WTC11 (cell line): ENCODE measurements around the gene SLC26A3. TPM values are rescaled to one million over a fixed set of nuclear protein-coding genes. Genes with fewer than 3 reads are reported as not detected.

ENCODE experiments used
- ATAC-seq: fragments of 200-7000 bp; cut with Tn5 transposase; 2 replicates; pipeline ENCODE4 v1.10.0; 2021; ENCODE audit warnings: mild to moderate bottlenecking, moderate library complexity
- CTCF ChIA-PET: fragments of 300-600 bp; sonication (Branson Sonifier 250); formaldehyde crosslinking; loops from one replicate; lab custom pipeline; 2021; ENCODE audit warnings: antibody characterized with exemption; lab: Charles Lee
- POLR2A ChIA-PET: fragments of 350-600 bp; sonication (Branson Sonifier 250); formaldehyde crosslinking; loops from one replicate; lab custom pipeline; 2021; ENCODE audit warnings: antibody characterized with exemption; lab: Charles Lee
- DNase-seq: peaks from one replicate; pipeline ENCODE4 v3.0.0; 2021; ENCODE audit warnings: low spot score
- H3K27ac Mint-ChIP-seq: 2 replicates; pipeline ENCODE4 v1.8.0; 2021; ENCODE audit warnings: mixed read lengths
- H3K27me3 Mint-ChIP-seq: 2 replicates; pipeline ENCODE4 v1.8.0; 2021; ENCODE audit warnings: low read depth, mild to moderate bottlenecking, moderate library complexity, mixed read lengths
- H3K36me3 Mint-ChIP-seq: 2 replicates; pipeline ENCODE4 v1.8.0; 2021; ENCODE audit warnings: mixed read lengths
- H3K4me1 Mint-ChIP-seq: 2 replicates; pipeline ENCODE4 v1.8.0; 2022; ENCODE audit warnings: mixed read lengths
- H3K4me3 Mint-ChIP-seq: 2 replicates; pipeline ENCODE4 v1.8.0; 2021; ENCODE audit warnings: mild to moderate bottlenecking, moderate library complexity, mixed read lengths
- H3K9me3 Mint-ChIP-seq: 2 replicates; pipeline ENCODE4 v1.8.0; 2021; ENCODE audit warnings: mixed read lengths
- CBFB ChIP-seq: sonication (generic); formaldehyde crosslinking; IDR thresholded peaks from 2 replicates; pipeline ENCODE4 v1.8.1; 2022; ENCODE audit warnings: mild to moderate bottlenecking, low read depth, missing genetic modification reagents
- CREB1 ChIP-seq: sonication (generic); formaldehyde crosslinking; IDR thresholded peaks from 2 replicates; pipeline ENCODE4 v1.8.0; 2023; ENCODE audit warnings: mild to moderate bottlenecking, missing genetic modification reagents
- ESRRA ChIP-seq: sonication (generic); formaldehyde crosslinking; IDR thresholded peaks from 2 replicates; pipeline ENCODE4 v1.8.1; 2022; ENCODE audit warnings: mild to moderate bottlenecking, missing genetic modification reagents, borderline replicate concordance
- ETV6 ChIP-seq: sonication (generic); formaldehyde crosslinking; IDR thresholded peaks from 2 replicates; pipeline ENCODE4 v1.8.1; 2022; ENCODE audit warnings: mild to moderate bottlenecking, missing genetic modification reagents
- JUN ChIP-seq: sonication (generic); formaldehyde crosslinking; IDR thresholded peaks from 2 replicates; pipeline ENCODE4 v1.8.0; 2023; ENCODE audit warnings: mild to moderate bottlenecking, missing genetic modification reagents
- NFYB ChIP-seq: sonication (generic); formaldehyde crosslinking; conservative IDR thresholded peaks from 2 replicates; pipeline ENCODE4 v1.8.0; 2022; ENCODE audit warnings: low read depth, missing genetic modification reagents
- NR2C2 ChIP-seq: sonication (generic); formaldehyde crosslinking; IDR thresholded peaks from 2 replicates; pipeline ENCODE4 v1.8.0; 2022; ENCODE audit warnings: mild to moderate bottlenecking, missing genetic modification reagents
- NR3C1 ChIP-seq: sonication (generic); formaldehyde crosslinking; conservative IDR thresholded peaks from 2 replicates; pipeline ENCODE4 v1.8.1; 2023; ENCODE audit warnings: low read depth, mild to moderate bottlenecking, missing genetic modification reagents
- PRRX2 ChIP-seq: fragments of 250-450 bp; sonication (Bioruptor Pico); IDR thresholded peaks from 2 replicates; pipeline ENCODE4 v1.8.0; 2021; ENCODE audit warnings: mild to moderate bottlenecking
- RELA ChIP-seq: sonication (generic); formaldehyde crosslinking; IDR thresholded peaks from 2 replicates; pipeline ENCODE4 v1.8.1; 2022; ENCODE audit warnings: missing genetic modification reagents, mild to moderate bottlenecking, borderline replicate concordance
- SOX15 ChIP-seq: fragments of 250-450 bp; sonication (Bioruptor Pico); IDR thresholded peaks from 2 replicates; pipeline ENCODE4 v1.9.0; 2021; ENCODE audit warnings: mild to moderate bottlenecking
- TCF7 ChIP-seq: sonication (generic); formaldehyde crosslinking; IDR thresholded peaks from 2 replicates; pipeline ENCODE4 v1.8.0; 2022; ENCODE audit warnings: mild to moderate bottlenecking, low read depth, missing genetic modification reagents, moderate library complexity
- TP53 ChIP-seq: sonication (generic); formaldehyde crosslinking; IDR thresholded peaks from 2 replicates; pipeline ENCODE4 v1.8.1; 2023; ENCODE audit warnings: mild to moderate bottlenecking, missing genetic modification reagents
- ZNF671 ChIP-seq: fragments of 250-450 bp; sonication (Bioruptor Pico); IDR thresholded peaks from 2 replicates; pipeline ENCODE4 v1.8.0; 2021; ENCODE audit warnings: mild to moderate bottlenecking
- total RNA-seq: library from RNA; stranded (reverse); gene quantifications from 3 replicates; pipeline ENCODE4 v1.2.3, GENCODE V29; 2021
- TF ChIP-seq, protein P1 (sequence below): sonication (generic); formaldehyde crosslinking; IDR thresholded peaks from 2 replicates; pipeline ENCODE4 v1.8.0; 2023; ENCODE audit warnings: mild to moderate bottlenecking, missing genetic modification reagents
- TF ChIP-seq, protein P2 (sequence below): fragments of 250-450 bp; sonication (Bioruptor Pico); IDR thresholded peaks from 2 replicates; pipeline ENCODE4 v1.8.0; 2021; ENCODE audit warnings: mild to moderate bottlenecking
- TF ChIP-seq, protein P3 (sequence below): fragments of 200-600 bp; IDR thresholded peaks from 2 replicates; pipeline ENCODE4 v1.8.0; 2022; ENCODE audit warnings: antibody characterized with exemption
- TF ChIP-seq, protein P4 (sequence below): sonication (generic); formaldehyde crosslinking; IDR thresholded peaks from 2 replicates; pipeline ENCODE4 v1.8.0; 2022; ENCODE audit warnings: missing genetic modification reagents
- TF ChIP-seq, protein P5 (sequence below): sonication (generic); formaldehyde crosslinking; IDR thresholded peaks from 2 replicates; pipeline ENCODE4 v1.8.1; 2023; ENCODE audit warnings: mild to moderate bottlenecking, missing genetic modification reagents
- TF ChIP-seq, protein P6 (sequence below): fragments of 250-450 bp; sonication (Bioruptor Pico); IDR thresholded peaks from 2 replicates; pipeline ENCODE4 v1.9.0; 2021; ENCODE audit warnings: mild to moderate bottlenecking

SLC26A3 gene
- total RNA-seq, 1 experiment from 2014 or later: 0.28 TPM

DNA sequence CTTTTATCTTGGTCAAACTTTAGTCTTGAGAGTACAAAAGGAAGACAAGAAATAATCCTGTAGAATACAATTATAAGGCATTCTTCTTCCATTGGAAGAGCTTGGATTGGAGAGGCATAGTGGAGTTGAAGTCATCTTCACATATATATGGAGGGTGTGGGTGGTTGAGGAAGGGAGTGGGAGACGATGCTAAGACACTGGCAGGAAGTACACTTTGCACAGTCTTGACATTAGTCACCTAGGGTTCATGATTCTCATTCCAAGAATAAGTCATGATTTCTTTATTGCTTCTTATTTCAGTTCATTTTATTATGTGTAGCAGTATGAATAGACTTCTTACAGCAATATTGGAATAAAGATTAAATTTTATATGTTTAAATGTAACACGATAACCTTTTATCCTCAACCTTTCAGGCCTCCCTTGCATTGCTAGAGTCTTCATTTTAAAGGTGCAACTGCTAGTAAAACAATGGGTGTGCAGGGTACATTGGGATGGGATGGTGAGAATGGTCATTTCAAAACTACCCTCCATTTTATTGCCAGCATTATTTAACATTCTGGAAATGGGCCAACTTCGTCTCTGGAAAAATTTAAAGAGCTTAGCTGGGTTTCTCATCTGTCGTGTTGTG, 12.3 kb upstream of the SLC26A3 start (continued):
- TF ChIP-seq, protein P1, sequence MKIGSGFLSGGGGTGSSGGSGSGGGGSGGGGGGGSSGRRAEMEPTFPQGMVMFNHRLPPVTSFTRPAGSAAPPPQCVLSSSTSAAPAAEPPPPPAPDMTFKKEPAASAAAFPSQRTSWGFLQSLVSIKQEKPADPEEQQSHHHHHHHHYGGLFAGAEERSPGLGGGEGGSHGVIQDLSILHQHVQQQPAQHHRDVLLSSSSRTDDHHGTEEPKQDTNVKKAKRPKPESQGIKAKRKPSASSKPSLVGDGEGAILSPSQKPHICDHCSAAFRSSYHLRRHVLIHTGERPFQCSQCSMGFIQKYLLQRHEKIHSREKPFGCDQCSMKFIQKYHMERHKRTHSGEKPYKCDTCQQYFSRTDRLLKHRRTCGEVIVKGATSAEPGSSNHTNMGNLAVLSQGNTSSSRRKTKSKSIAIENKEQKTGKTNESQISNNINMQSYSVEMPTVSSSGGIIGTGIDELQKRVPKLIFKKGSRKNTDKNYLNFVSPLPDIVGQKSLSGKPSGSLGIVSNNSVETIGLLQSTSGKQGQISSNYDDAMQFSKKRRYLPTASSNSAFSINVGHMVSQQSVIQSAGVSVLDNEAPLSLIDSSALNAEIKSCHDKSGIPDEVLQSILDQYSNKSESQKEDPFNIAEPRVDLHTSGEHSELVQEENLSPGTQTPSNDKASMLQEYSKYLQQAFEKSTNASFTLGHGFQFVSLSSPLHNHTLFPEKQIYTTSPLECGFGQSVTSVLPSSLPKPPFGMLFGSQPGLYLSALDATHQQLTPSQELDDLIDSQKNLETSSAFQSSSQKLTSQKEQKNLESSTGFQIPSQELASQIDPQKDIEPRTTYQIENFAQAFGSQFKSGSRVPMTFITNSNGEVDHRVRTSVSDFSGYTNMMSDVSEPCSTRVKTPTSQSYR: no peak
- TF ChIP-seq, protein P2, sequence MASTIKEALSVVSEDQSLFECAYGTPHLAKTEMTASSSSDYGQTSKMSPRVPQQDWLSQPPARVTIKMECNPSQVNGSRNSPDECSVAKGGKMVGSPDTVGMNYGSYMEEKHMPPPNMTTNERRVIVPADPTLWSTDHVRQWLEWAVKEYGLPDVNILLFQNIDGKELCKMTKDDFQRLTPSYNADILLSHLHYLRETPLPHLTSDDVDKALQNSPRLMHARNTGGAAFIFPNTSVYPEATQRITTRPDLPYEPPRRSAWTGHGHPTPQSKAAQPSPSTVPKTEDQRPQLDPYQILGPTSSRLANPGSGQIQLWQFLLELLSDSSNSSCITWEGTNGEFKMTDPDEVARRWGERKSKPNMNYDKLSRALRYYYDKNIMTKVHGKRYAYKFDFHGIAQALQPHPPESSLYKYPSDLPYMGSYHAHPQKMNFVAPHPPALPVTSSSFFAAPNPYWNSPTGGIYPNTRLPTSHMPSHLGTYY (CRISPR knock-in tag): no peak
- TF ChIP-seq, protein P3, sequence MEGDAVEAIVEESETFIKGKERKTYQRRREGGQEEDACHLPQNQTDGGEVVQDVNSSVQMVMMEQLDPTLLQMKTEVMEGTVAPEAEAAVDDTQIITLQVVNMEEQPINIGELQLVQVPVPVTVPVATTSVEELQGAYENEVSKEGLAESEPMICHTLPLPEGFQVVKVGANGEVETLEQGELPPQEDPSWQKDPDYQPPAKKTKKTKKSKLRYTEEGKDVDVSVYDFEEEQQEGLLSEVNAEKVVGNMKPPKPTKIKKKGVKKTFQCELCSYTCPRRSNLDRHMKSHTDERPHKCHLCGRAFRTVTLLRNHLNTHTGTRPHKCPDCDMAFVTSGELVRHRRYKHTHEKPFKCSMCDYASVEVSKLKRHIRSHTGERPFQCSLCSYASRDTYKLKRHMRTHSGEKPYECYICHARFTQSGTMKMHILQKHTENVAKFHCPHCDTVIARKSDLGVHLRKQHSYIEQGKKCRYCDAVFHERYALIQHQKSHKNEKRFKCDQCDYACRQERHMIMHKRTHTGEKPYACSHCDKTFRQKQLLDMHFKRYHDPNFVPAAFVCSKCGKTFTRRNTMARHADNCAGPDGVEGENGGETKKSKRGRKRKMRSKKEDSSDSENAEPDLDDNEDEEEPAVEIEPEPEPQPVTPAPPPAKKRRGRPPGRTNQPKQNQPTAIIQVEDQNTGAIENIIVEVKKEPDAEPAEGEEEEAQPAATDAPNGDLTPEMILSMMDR: no peak
- TF ChIP-seq PRRX2 (CRISPR knock-in tag) (no peak), SOX15 (CRISPR knock-in tag) (no peak), TCF7 (CRISPR knock-in tag) (no peak), CBFB (CRISPR knock-in tag) (no peak)
- TF ChIP-seq, protein P4, sequence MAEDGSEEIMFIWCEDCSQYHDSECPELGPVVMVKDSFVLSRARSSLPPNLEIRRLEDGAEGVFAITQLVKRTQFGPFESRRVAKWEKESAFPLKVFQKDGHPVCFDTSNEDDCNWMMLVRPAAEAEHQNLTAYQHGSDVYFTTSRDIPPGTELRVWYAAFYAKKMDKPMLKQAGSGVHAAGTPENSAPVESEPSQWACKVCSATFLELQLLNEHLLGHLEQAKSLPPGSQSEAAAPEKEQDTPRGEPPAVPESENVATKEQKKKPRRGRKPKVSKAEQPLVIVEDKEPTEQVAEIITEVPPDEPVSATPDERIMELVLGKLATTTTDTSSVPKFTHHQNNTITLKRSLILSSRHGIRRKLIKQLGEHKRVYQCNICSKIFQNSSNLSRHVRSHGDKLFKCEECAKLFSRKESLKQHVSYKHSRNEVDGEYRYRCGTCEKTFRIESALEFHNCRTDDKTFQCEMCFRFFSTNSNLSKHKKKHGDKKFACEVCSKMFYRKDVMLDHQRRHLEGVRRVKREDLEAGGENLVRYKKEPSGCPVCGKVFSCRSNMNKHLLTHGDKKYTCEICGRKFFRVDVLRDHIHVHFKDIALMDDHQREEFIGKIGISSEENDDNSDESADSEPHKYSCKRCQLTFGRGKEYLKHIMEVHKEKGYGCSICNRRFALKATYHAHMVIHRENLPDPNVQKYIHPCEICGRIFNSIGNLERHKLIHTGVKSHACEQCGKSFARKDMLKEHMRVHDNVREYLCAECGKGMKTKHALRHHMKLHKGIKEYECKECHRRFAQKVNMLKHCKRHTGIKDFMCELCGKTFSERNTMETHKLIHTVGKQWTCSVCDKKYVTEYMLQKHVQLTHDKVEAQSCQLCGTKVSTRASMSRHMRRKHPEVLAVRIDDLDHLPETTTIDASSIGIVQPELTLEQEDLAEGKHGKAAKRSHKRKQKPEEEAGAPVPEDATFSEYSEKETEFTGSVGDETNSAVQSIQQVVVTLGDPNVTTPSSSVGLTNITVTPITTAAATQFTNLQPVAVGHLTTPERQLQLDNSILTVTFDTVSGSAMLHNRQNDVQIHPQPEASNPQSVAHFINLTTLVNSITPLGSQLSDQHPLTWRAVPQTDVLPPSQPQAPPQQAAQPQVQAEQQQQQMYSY (CRISPR knock-in tag): no peak
- TF ChIP-seq, protein P5, sequence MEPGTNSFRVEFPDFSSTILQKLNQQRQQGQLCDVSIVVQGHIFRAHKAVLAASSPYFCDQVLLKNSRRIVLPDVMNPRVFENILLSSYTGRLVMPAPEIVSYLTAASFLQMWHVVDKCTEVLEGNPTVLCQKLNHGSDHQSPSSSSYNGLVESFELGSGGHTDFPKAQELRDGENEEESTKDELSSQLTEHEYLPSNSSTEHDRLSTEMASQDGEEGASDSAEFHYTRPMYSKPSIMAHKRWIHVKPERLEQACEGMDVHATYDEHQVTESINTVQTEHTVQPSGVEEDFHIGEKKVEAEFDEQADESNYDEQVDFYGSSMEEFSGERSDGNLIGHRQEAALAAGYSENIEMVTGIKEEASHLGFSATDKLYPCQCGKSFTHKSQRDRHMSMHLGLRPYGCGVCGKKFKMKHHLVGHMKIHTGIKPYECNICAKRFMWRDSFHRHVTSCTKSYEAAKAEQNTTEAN: no peak
- TF ChIP-seq, all 79 proteins: peak for 0

DNA sequence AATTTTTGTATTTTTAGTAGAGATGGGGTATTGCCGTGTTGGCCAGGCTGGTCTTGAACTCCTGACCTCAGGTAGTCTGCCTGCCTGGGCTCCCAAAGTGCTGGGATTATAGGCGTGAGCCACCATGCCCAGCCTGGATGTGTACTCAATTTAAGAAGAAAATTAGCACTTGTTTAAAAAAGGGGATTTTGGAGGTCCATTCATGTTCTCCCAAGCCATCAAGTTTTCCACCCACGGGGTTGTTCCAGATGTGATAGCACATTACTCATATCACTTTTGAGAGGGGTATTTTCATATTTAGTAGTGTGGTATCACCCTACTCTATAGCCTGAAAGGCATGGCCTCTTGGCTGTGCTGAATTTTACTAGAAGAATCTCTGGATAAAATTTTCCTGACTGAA, 10.5 kb upstream of the SLC26A3 start:
- ATAC-seq: no peak
- TF ChIP-seq ESRRA: no peak
- no peak for TF ChIP-seq NR3C1 (CRISPR knock-in tag)
- no peak for DNase-seq
- Mint-ChIP-seq H3K36me3 (no peaks in the 10 kb centered on the region), H3K4me1 (no peaks in the 10 kb centered on the region), H3K4me3 (no peak overlapping the region), H3K27ac (no peak overlapping the region), H3K27me3 (peaks cover 4% of the 10 kb centered on the region; the same call in 1 of the 2 replicates), H3K9me3 (no peaks in the 10 kb centered on the region)
- POLR2A ChIA-PET: no interaction called here
- CTCF ChIA-PET: no interaction called here

DNA sequence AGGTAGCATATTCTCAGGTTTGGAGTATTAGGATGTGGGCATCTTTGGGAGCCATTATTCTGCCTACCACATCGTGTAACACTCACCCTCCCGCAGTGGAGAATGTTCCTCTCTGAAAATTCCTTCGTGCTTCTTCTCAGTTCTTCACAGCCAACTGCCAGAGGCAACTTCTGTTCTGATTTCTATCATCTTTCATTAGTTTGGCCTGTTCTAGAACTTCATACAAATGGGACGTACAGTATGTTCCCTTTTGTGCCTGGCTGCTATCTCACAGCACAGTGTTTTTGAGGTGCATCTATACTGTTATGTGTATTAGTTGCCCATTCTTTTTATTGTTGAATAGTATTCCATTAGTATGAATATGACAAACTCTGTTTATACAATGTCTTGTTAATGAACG, 8.9 kb upstream of the SLC26A3 start:
- TF ChIP-seq, protein P6, sequence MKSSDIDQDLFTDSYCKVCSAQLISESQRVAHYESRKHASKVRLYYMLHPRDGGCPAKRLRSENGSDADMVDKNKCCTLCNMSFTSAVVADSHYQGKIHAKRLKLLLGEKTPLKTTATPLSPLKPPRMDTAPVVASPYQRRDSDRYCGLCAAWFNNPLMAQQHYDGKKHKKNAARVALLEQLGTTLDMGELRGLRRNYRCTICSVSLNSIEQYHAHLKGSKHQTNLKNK (CRISPR knock-in tag): no peak
- TF ChIP-seq NR2C2 (no peak), NFYB (CRISPR knock-in tag) (no peak), CREB1 (CRISPR knock-in tag) (no peak), ETV6 (CRISPR knock-in tag) (no peak), TP53 (CRISPR knock-in tag) (no peak), TCF7 (CRISPR knock-in tag) (no peak), JUN (CRISPR knock-in tag) (no peak), RELA (CRISPR knock-in tag) (no peak), ZNF671 (CRISPR knock-in tag) (no peak)
- TF ChIP-seq, protein P3: no peak
- no peak overlapping the region for H3K27ac Mint-ChIP-seq
- H3K4me3 Mint-ChIP-seq: no peak overlapping the region
- peaks cover 4% of the 10 kb centered on the region; the same call in 1 of the 2 replicates for H3K27me3 Mint-ChIP-seq
- ChIA-PET CTCF (no interaction called here), POLR2A (no interaction called here)
- no peaks in the 10 kb centered on the region for H3K36me3 Mint-ChIP-seq
- no peaks in the 10 kb centered on the region for H3K9me3 Mint-ChIP-seq
- DNase-seq: no peak
- H3K4me1 Mint-ChIP-seq: no peaks in the 10 kb centered on the region
- ATAC-seq: no peak
